Nucleus accumbens (tissue), 56 donors: Measurements from ENCODE around the gene NR2F1.

Source experiments
- DNase-seq, 56 donors: peaks; one replicate each; lab custom pipeline; 2025; lab: John Stamatoyannopoulos, UW

The NR2F1 gene

DNA sequence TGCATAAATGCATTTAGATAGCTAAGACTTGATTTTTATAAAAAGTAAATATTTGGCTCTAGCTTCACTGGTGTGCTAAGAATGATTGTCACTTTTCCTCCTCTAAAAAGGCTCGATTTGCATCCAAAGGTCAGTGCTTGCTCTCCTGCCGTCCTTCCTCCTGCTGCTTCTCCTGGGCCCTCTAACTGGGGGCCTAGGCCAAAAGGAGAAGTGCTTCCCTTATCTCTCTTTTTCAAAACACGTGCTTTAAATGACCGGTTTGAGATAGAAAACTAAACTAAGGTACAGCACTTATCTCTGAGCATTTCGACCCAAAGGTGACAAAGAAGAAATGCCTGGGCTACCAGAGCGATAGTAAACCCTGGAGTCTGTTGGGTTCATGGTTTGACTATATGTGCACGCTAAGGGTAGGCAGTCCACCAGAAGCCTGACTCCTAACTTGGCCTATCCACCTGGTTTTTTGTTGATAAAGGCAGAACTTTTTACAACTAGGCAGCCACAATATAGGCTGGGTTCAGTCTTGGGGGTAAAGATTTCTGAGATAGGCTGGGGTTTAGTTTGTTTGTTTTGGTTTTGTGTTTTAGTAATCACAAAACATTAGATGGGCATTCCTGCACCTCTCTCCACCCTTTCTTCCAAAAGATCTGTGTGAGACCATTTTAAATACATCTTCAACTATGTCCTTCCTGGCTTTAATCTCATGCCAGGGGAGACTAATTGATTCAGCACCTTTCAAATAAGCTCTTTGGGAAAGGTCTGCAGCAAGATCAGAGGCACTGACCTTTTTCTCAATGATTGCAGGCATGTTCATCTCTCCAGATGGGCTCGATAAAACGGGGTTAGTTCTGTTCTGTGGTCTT, 5.8 kb upstream of the NR2F1 start:
- DNase-seq, result no peak

DNA sequence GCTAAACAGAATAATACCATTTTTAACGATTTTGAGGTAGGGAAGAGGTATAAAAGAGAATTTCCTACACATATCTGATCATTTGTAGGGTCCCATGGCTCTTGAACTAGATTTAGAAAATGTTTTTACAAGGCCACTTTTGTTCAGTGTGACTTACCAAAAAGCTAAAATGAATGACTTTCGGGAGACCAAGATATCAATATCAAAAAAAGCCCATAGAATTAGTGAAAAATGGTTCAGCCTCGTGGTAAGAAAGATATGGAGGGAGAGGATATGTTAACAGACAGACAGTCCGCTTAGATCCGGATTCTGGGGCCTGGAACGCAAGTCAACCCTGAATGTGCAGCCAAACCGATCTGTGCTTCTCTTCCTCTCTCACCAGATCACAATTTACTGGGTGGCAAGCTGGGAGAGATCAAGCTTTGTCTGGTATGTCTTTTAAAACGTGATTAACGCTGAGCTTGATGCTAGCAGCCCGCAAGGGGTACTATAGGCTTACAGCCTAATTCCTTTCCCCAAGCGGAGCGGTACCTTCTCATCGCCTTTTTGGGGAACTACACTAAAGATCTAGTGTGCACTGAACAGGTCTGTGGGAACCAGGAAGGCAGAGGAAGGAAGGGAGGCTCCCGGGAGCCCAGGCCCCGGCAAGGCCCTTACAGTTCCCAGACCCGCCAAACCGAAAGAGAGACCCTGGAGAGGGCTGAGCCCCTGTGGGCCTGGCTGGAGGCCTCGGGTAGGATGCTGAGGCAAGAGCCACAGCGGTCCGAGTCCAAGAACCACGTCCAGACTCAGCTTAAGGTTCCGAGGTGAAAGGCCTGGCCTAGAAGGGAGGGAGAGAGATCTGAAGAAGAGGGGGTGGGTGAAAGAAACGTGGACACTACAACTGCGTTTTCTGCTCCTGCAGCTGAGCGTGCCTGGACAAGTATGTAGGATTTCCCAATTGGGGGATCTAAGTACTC, 4.9 kb upstream of the NR2F1 start:
- no peak for DNase-seq

DNA sequence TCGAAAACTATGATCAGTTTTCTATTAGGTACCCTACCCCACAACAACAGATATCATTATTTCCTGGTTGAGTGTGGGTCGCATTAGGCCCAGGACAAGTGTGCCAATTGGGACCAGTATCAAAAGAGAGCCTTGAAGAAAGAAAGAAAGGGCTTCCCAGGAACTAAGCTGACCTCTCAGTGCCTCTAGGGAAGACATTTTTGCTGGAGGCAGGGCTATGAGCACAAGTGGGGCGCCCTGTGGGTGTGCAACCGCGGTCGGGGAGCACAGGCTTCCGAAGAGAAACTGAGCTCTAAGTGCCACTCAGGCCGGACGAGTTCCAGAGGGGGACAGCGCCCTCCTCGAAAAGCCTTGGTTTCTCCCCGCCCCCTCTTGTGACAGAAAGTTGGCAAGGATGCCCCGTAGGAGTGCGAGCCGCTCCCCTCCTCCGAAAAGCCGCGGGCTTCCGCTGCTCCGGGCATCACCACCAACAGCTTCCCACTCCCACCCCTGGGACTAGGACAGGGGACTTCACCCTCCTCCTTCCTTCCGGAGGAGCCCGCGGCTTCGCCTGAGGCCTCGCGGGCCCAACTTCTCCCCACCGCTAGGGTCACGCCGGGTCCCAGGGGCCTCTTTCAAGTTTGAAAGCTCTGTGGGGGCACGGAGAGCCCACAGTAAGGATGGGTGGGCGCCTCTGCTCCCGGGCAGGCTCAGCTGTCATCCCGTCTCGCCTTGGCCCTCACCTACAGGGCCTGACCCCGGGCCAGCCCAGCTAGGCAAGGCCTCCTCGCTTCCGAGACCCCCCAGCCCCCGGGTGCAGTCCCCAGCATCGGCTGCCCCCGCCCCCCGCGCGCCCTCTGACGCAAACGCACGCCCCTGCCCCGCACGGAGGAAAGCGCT, 4.0 kb upstream of the NR2F1 start:
- peak in 19 of 56 donors; percentile 16 to 66 (median 44) for DNase-seq

DNA sequence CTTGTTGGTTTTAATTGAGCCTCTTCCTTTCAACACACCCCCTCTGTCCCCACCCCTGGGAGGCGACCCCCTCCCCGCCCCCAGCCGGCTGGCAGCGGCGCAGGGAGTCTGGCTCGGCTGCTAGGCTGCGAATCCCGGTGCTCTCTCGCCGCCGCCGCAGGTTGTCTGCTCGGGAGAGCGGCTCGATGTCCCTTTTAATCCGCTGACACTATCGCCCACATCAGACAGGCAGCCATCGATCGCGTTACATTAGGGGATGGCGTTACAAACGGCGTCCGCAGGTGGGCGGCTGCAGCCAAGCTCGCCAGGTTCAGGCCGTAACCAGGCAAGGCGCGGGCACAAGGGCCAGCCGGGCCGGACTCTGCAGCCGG, 3.3 kb upstream of the NR2F1 start:
- peak in 13 of 56 donors; percentile 30 to 62 (median 41) for DNase-seq

DNA sequence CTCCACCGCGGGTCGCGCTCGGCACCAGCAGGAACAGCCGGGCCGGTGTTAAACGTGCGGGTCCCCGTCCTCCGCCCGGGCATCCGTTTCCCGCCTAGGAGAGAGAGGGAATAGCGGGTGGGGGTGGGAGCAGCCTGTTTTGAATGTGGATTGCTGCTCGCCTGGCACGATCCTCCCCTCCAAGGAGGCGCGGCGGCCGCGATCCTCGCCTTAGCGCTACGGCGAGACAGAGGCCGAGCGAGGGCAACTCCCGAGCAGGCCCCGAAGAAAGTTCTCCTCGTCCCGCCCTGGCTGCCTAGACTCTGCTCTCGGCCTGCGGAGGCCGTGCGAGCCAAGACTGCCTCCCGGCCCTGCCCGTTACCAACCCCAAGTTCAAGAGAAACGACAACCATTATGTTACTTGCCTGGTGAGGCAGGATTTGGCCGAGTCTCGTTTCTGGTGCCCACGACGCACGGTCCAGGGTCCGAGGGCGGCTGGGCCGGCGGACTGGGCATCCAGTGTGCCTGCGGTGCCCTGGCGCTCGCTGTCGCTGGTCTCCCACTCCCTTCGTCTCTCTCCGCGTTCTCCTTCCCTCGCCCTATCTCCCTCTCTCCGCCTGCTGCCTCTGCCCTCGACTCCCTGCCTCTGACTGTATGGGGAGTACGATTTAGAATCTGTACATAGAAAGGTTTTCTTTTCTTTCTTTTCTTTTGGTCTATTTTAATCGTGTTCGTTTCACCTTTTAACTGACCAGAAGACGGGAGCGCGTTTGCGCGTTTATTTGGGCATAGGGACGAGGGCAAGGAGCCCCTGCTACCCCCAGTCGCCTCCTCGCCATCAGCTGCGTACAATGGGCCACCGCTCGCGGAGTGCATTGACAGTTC, 2.7 kb upstream of the NR2F1 start:
- DNase-seq, result peak in 9 of 56 donors; percentile 22 to 58 (median 50)

DNA sequence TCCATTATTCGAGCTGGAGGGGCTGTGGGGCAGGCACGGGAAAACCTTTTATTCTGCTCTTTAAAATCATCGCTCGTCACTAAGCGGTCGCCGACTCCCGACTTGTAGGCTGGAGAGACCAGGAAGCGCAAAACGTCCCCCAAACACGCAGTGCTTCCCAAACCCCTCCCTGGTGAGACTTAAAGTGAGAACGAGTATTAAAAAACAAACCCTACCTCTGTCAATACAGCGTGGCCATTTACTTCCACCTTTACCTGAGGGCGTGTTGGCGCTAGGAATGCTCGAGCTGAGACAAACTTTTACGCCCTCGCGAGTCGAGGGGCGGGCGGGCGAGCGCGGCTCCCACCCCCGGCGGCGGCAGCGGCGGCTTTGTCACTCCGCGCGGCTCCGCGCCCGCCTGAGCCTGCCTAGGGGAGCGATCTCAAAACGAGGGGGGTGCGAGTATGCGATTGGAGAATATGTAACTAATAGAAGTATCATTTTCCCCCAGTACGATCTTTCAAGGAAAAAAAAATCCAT, 2.0 kb upstream of the NR2F1 start, which contains the start of gene NR2F1-AS1:
Gene NR2F1-AS1, minus strand, starts transcription at position 293 of the 519 bp plus-strand sequence.
- DNase-seq, result peak in 4 of 56 donors; percentile 50 to 71 (median 60)

DNA sequence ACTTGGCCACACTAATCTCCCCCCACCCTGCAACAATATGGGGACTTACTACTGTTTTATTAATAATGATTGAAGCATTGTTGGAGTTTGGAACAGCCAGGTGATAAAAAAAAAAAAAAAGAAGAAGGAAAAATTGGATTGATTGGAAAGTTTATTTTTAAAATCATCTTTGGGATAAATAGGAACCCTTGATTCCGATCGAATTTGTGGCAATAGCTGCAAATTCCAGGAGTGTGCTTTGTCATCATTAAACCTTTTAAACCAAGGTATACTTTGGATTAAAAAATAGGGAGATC, 907 bp upstream of the NR2F1 start:
- no peak for DNase-seq

DNA sequence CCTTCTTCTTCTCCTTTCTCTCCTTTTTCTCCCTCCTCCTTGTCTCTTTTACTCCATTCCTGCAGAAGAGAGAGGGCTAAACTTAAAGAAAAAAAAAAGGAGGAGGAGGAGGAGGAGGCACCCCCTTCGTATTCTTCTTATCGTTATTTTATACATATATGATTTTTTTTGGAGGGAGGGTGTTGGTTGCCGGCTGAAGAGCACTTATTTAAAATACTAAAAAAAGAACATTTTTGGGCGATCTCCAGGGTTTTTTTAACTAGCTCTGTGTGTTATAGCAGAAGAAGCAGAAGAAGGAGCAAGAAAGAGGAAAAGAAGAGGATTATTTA, 381 bp downstream of the NR2F1 start:
- DNase-seq, result no peak

DNA sequence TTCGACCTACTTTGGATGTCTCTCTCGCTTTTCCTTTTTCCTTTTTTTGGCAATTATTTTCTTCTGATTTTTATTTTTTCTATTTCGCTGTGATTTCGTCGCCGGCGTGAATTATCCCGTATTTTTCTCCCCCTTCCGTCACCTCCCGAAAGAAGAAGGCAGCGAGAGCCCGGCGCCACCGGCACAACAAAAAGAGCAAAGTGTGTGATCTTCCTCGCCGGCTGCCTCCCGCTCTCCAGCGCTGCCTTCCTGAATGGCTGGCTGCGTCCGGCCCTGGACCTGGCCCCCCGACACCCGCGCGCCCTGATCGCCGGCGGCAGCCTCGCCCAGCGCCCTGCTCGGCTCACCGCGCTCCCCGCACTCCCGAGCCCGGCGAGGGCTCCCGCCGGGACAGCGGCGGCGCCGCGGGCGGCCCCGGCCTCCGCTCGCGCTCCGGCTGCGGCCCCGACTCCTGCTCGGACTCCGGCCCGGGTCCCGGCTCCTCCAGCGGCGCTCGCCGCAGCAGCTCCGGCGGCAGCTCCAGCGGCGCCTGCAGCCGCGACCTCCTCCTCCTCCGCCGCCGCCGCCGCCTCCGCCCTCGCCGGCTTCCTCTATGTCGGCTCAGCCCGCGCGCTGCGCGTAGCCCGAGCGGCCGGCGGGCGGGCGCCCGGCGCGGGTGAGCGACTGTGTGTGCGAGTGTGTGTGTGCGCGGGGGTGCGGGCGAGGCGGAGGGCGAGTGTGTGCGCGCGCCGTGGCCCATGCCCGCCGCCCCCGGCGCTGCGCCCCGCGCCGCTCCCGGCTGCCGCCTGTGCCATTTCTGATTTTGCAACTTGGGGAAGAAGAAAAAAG, 960 bp downstream of the NR2F1 start:
- DNase-seq, result peak in 13 of 56 donors; percentile 25 to 61 (median 43)

DNA sequence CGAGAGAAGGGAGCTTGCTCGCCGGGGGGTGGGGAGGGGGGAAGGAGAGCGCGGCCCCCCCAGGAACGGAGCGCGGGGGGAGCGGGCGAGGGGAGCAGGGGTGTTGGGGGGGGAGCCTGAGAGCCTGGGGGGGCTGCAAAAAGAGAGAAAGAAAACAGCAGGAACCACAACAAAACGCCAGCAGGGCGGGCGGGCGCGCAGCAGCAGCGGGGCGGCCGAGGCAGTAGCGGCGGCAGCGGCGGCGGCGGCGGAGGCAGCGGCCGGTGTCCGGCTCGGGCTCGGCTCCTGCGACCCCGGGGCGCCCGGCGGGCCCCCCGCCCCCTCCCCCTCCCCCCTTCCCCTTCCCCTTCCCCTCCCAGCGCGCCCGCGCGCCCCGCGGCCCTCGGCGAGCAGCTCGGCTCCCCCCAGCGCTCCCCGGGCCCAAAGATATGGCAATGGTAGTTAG, 1.6 kb downstream of the NR2F1 start:
- peak in 4 of 56 donors; percentile 38 to 59 (median 58) for DNase-seq

DNA sequence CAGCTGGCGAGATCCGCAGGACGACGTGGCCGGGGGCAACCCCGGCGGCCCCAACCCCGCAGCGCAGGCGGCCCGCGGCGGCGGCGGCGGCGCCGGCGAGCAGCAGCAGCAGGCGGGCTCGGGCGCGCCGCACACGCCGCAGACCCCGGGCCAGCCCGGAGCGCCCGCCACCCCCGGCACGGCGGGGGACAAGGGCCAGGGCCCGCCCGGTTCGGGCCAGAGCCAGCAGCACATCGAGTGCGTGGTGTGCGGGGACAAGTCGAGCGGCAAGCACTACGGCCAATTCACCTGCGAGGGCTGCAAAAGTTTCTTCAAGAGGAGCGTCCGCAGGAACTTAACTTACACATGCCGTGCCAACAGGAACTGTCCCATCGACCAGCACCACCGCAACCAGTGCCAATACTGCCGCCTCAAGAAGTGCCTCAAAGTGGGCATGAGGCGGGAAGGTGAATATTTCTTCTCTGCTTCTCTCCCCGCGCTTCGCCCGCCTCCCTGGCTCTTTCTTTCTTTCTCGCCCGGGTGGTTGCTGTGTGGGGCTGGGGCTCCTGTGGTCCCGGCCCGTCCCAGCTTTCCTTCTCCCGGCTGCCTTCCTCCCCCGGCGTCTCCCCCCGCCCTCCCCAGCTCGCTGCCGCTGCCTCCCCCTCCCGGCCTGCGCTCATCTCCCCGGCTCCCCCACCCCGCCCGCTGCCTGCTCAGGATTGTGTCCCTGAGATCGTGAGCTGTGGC, 2.2 kb downstream of the NR2F1 start:
- DNase-seq, result peak in 2 of 56 donors; percentile 23 to 33

DNA sequence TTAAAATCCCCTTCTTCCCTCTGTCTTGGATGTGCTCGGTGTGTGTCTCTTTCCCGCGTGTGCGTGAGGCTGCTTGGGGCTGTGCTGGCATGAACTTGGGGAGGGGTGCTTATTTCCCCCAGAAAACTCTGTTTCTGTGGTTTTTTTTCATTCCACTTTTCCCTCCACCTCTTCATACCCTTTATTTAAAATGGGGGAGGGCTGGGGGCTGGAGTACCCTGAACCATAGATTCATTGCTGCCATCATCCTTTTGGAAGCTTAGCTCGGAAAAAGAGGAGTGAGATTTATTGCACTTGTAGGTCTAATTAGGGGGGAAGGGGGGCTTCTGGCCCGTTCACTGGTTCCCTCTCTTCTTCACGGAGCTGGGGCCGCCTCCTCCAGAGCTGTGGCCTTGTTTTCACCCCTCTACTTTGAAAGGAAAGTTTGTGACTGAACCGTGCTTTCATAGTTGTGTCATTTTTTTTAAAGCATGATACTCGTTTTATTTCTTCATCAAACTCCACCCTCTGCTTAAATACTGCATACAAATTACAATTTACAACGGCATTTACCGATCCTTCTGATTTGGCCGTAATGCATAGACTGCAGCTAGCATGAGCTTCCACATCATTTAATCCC, 2.9 kb downstream of the NR2F1 start:
- DNase-seq, result peak in 1 of 56 donors; percentile 11

DNA sequence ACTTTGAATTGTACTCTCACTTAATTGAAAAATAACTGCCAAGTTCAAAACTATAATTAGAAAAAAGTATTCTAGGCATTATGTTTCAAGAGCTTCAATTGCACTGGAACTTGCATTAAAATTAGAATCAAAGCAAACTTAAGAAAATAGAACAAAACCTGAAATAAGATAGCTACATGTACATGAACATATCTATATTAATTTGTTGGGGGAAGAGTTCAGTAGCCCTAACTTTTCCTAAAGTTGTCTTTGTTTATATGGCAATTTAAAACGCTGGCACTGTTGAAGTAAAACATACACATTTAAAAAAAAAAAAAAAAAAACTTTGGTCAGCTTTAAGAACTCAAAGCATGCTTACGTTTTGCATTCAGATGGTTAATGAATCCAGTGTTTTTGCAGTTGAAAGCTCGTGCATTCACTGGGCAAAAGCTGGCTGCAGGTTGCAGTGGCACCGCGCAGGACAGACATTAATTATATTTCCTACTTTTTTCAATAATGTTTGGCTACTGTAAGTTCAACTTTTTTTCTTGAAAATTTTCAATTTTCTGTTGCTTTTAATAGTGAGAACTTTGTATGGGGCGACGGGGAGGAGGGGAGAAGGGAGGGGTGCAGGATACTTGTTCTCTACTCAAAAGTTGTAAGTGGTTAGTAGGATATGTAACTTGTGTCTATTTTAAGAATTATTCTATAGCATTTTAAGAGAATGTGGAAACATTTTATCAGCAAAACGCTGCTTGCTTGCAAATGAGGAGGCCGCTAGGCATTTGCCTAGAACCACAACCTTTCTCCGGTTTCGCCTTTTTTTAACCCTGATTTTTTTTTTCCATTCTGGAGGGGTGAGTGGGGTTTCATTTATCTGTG, 3.9 kb downstream of the NR2F1 start:
- DNase-seq, result no peak

DNA sequence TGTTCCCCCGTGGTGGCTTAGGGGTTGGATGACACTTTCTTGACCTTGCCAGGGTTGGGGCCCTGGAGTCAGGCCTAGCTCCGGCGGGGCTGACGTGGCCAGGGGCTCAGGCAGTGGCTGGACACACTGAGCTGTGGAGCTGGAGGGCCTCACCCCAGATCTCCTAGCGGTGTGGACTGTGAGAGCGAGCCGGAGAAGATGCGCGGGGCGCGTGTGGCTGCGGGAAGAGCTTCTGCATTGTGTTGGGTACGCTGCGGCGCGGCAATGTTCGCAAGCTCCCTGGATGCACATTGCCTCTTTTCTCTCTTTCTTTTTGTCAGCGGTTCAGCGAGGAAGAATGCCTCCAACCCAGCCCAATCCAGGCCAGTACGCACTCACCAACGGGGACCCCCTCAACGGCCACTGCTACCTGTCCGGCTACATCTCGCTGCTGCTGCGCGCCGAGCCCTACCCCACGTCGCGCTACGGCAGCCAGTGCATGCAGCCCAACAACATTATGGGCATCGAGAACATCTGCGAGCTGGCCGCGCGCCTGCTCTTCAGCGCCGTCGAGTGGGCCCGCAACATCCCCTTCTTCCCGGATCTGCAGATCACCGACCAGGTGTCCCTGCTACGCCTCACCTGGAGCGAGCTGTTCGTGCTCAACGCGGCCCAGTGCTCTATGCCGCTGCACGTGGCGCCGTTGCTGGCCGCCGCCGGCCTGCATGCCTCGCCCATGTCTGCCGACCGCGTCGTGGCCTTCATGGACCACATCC, 4.8 kb downstream of the NR2F1 start:
- no peak for DNase-seq
